HFF-Myc (cell line): ENCODE data around the gene LRIG1.

ENCODE experiments used
- DNase-seq: peaks from one replicate; pipeline ENCODE4 v3.0.0-alpha.2; 2011; ENCODE audit warnings: low read depth; ENCODE audit errors: extremely low read depth
- H3K4me3 ChIP-seq: replicated peaks from 2 replicates; pipeline ENCODE4 v1.5.1; 2011; ENCODE audit warnings: low read depth, mild to moderate bottlenecking, control low read depth, low read length
- CTCF ChIP-seq: IDR thresholded peaks from 2 replicates; pipeline ENCODE4 v1.5.1; 2012; ENCODE audit warnings: mild to moderate bottlenecking, low read depth, low read length, control low read depth; ENCODE audit errors: missing control alignments

Gene LRIG1

GRCh38 chr3:66484106-66484844, 16.5 kb downstream of the LRIG1 start:
- no peak for DNase-seq
- TF ChIP-seq CTCF: no peak
- H3K4me3 ChIP-seq: no peak overlapping the region

GRCh38 chr3:66483409-66483906, 17.4 kb downstream of the LRIG1 start:
- H3K4me3 ChIP-seq: no peak overlapping the region
- no peak for TF ChIP-seq CTCF
- DNase-seq: no peak

GRCh38 chr3:66483006-66483405, 17.8 kb downstream of the LRIG1 start:
- H3K4me3 ChIP-seq: no peak overlapping the region
- DNase-seq: no peak
- no peak for TF ChIP-seq CTCF

GRCh38 chr3:66482018-66482404, 18.8 kb downstream of the LRIG1 start:
- no peak for DNase-seq
- no peak for TF ChIP-seq CTCF
- no peak overlapping the region for H3K4me3 ChIP-seq

GRCh38 chr3:66481071-66482017, 19.5 kb downstream of the LRIG1 start:
- H3K4me3 ChIP-seq: no peak overlapping the region
- DNase-seq: no peak
- TF ChIP-seq CTCF: no peak

- TF ChIP-seq CTCF: no peak
- no peak overlapping the region for H3K4me3 ChIP-seq
- DNase-seq: no peak
Observed at GRCh38 chr3:66480666-66481065, 20.2 kb downstream of the LRIG1 start.
